ENCODE measurements around the gene KIF1A.

Gene KIF1A

DNA sequence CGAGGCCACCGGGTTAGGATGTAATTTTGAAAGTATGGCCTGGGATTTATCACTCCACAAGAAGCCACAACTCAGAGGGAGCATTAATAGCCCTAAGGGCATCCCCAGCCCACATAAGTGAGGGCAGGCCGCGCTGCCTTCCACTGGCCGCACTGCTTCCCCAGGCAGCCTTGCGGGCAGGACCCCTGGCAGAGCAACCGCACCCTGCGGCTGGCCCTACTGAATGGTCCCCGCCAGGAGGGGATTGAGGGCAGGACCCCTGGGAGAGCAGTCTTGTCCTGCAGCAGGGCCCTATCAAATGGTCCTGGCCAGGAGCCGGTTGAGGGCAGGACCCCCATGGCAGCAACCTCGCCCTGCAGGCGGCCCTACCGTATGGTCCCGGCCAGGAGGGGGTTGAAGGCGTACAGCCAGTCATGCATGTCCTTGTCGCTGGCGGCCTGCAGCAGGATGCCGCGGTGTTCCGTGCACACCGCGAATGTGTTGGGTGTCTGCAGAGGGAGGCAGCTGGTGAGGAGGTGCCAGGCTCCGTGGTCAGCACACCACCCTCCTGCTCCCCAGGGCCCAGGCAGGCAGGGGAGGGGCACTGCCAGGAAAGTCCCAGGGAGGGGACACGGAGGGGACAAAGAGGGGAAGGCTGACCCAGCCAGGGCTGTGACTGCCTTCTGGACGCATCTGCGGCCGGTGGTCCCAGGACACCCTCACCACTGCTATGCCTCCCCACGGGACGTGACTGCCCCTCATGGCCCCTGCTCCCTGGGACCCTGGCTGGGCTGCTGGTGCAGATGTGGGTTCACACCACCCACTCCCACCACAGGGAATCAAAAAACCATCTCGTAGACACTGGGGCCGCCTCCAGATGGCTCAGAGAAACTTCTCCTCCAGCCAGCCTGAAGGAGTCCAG lies 102.1 kb downstream of the KIF1A start:
- no peak for DNase-seq (ENCODE audit: low read depth)

GRCh38 chr2:240717181-240717641 lies 102.8 kb downstream of the KIF1A start:
- DNase-seq (ENCODE audit: low read depth): no peak

DNA sequence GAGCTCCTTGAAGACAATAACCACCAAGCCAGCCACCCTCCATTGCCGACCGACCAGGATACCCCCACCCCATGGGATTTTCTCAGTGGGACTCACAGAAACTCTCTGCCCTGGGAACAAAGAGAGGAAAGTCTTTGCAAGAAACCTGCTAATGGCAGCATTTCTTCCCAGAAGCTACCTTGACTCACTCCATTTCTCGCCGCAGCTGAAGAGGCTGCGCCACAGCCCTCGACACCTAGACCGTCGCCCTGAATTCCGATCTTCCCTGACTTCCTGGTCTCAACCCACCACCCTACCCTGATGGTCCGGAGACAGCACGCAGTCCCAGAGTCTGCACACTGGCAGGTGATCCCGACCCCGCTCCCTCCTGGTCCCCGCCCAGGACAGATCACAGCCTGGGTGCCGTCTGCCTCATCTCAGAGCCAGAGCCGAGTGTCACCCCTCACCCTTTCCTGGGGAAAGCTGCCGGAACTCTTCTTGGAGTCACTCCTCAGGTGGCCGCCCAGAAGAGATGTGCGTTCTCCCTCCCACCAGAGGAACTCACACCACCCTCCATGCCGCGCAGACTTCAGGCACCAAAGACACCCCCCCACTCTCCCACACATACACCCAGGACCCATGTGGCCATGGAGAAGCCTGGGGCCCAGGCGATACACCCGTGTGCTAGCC lies 103.8 kb downstream of the KIF1A start:
- DNase-seq (ENCODE audit: low read depth): no peak

GRCh38 chr2:240714747-240715725 lies 105.0 kb downstream of the KIF1A start:
- no peak for DNase-seq (ENCODE audit: low read depth)

DNA sequence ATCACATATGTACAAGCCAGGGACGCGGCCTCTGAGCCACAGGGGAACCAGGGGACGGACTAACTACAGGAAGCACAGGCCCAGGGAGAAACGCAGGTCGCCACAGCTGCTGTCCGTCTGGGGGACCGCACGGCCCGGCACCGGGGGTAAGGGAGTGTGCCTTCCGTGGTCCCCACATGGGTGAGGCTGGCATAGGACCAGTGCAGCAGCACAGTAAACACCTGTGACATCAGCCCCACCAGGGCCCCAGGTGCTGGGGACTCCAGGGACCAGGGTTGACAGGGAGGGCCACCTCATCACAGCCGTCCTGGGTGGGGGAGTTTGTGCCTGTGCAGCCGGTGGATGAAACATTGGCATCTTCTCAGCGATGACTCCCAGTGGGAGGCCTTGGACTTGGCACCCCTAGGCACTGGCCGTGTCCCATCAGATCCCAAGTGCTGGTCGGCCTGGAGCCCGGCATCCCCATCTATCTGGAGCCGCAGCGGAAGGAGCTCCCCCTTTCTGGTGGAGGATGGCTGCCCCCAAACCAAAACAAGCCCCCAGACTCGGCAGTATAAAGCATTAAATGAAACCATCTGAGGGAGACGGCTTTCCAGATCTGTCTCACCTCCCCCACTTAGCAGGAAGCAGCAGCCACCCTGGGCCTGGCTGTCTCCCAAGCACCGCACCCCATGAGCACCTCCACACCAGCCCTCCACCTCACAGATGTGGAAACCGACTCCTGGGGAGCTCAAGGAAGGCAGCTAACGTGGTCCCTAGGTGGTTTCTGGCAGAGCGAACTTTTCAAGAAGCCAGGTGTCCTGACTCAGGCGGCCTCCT lies 105.9 kb downstream of the KIF1A start:
- no peak for DNase-seq (ENCODE audit: low read depth)

- DNase-seq (ENCODE audit: low read depth): no peak
Measured at GRCh38 chr2:240713071-240713927, 106.7 kb downstream of the KIF1A start.

DNA sequence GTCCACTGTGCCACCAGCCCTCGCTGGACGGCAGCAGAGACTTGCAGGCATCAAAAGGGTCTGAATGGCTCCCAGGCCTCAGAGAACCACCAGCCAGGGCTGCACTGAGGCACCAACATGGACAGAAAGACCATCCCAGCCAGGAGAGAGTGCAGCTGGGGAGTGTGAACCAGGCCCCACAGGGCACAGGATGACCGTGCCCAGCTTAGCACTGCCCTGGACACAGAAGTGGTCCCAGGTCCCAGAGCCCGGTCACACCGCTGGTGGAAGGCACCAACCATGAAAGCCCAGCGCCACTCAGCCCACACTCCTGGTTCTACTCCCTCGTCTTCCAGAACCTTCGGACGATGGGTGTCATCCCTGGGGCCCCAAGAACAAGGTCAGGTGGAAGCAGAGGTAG lies 107.9 kb downstream of the KIF1A start:
- no peak for DNase-seq (ENCODE audit: low read depth)

GRCh38 chr2:240711701-240712100 lies 108.3 kb downstream of the KIF1A start:
- DNase-seq (ENCODE audit: low read depth): no peak

DNA sequence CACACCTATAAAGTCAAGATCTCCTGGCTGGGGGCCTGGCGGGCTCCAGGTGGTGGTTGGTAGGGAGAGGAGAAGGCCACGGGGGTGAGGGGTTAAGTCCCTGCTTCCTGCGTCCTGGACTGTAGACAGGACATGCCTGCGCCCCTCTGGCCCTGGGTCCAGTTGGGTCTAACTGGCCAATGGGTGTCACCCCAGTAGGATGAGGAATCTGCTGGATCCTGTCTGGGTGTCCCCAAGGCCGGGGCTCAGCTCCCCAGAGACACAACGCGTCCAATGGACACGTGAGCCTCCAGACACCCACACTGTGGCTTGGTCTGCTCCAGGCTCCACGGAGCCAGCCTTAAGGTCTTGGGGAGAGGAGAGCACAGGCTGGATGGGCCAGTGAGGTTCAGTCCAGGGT lies 108.7 kb downstream of the KIF1A start:
- DNase-seq (ENCODE audit: low read depth): no peak

DNA sequence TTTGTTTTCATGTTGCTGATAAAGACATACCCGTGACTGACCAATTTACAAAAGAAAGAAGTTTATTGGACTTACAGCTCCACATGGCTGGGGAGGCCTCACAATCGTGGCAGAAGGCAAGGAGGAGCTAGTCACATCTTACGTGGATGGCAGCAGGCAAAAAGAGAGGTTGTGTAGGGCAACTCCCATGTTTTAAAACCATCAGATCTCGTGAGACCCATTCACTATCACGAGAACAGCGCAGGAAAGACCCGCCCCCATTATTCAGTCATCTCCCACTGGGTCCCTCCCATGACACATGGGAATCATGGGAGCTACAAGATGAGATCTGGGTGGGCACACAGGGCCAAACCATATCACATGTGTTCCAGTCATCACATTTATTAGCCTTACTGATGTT lies 111.6 kb downstream of the KIF1A start:
- DNase-seq (ENCODE audit: low read depth): no peak

GRCh38 chr2:240707821-240708220 lies 112.2 kb downstream of the KIF1A start:
- DNase-seq (ENCODE audit: low read depth): no peak

DNA sequence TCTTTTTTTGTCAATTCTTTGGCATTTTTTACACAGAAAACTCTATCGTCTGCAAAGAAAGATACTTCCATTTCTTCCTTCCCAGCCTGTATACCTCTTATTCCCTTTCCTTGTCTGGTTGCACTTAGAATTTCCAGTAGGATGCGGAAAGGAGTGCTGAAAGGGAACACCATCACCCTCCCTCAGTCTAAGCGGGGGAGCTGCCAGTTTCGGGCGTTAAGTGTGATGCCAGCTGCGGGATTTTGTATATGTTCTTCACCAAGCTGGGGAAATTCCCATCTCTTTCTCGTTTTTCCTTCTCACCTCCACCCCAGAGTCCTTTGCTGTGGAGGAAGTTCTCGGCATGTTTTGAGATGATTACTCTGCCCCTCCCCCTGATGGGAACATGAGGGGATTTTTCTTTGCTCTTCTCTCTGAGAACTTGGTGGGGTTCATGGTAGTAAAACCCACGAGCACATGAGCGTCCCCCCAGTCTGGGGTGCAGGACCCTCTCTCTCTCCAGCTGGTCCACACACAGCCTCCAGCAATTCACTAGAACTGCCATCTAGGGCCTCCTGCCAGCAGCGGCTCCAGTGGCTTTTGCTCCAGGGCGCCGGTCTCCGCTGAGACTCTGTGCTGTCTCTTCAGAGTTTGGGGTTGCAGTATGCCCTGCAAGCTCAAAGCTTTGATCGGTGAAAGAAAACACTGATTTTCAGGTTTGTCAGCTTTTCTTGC lies 112.8 kb downstream of the KIF1A start:
- DNase-seq (ENCODE audit: low read depth): no peak

DNA sequence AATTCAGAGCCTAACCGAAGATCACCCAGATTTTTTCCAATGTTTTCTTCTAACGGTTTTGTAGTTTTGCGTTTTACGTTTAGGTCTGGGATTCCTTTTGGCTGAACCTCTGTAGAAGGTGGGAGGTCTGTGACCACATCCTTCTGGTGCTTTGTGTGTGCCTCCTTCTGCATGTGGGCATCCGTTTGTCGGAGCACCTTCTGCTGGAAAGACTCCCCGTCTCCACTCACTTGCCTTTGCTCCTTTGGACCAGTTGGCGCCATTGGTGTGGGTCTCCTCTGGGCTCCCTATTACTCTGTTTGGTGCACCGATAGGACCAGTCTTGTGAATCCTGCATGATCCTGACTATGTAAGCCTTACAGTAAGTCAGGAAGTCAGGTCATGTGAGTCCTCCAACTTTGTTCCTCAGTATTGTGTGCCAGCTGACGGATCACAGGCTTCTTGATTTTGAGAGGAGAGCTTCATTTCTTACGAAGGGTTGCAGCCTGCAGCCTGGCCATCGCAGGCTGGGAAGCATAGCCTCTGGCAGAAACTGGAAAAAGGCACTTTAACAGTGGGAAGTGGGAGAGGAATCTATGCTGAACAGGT lies 114.7 kb downstream of the KIF1A start:
- DNase-seq (ENCODE audit: low read depth): no peak

DNA sequence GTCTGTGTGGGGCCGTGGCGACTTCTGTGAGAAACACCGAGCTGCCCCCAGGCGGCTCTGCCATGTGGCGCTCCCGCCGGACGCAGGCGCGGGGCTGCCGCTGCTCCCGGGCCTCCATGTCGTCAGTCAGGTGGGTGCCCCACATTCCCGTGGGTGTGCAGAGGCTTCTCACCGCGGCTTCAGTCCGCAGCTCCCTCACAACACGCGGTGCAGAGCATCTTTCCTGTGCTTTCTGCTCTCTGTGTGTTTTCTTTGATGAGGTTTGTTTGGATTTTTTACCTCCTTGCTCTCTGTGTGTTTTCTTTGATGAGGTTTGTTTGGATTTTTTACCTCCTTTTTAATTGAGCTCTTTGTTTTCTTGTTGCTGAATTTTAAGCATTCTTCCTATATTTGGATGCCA lies 115.4 kb downstream of the KIF1A start:
- DNase-seq (ENCODE audit: low read depth): no peak

DNA sequence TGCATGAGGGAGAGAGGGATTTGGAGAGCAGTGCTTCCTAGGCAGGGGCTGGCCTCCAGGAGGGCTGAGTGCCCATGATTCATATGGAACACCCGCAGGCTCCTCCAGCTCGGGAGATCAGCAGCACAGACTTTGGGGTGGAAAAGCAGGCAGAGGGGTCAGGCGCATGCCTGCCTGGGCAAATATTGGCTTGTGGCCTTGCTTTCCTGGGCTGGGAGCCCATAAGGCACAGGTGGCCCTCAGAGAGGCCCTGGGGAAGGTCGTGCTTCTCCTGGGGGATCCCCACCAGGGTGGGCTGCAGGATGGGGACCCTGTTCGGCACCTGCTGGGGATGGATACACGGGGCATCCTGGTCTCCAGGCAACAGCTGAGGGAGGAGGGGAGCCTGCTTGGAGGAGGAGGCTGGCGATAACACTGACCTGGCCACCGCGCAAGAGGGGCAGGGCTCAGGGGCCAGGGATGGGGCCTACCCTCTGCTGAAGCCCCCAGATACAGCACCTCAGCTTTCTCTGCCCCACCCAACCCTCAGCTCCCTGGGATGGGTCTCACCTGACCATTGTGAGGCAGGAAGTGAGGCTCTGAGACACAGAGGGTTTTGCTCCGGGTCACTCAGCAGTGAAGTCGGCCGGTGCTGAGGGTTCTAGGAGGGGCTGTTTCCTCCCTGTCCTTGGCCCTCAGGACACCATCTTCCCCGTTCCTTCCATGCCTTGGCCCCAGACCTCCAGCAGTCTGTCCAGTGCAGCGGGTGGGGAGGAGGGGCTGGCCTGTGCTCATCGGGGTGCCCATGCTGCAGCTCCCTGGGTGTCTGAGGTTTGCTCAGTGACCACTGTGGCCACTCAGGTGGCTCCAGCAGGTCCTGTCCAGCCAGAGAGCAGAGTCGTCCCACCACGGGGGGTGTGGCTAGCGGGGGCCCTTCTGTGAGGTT lies 116.3 kb downstream of the KIF1A start:
- DNase-seq (ENCODE audit: low read depth): no peak

DNA sequence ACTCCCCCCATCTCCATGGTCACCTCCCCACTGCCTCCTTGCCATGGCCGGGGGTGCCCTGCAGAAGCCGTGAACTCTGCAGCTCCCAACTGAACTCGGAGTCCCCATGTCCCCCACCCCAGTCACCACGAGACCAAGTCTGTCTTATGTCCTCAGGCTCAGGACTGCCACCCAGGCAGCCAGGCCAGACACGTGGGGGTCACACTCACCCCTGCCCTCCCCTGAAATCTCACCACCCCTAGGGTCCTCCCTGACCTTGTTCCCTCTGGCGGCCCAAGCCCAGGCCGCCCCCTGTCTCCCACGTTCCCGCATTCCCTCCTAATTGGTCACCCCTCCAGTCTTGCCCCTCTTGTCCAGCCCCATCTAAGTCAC lies 117.4 kb downstream of the KIF1A start:
- no peak for DNase-seq (ENCODE audit: low read depth)

DNA sequence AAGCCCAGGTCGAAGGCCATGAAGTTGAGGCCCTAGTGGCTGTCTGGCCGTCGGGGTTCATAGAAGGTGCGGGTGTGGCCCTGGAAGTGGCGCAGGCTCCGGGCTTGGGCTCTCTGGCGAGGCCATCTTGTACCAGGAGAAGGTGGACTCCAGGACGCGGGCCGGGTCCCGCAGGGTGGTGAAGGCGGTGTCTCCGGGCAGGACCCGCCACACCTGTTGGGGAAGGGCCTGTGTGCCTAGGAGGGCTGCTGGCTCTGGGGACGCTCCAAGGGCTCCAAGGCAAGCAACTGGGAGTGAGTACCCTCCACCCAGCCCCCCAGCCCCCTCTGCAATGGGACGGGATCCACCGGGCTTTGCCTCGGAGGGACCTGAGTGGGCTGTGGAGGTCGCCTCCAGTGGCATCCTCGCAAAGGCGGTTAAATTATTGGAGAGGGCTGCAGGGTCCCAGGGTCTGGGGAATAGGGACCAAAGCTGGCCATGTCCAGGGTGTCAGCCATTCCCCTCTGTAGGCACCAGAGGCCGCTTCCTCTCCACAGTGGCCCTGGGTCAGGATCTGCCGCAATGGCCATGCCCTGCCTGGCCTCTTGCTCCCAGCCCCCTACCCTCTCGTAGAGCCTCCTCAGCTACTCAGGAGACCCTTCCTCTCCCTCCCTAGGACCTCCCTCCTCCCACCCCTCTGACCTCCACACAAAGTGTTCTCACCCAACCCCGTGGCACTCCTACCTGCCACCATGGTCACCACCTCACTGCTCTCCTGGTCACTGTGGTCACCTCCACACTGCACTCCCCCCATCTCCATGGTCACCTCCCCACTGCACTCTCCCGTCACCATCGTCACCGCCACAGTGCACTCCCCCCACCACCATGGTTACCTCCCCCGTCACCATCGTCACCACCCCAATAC lies 118.0 kb downstream of the KIF1A start:
- no peak for DNase-seq (ENCODE audit: low read depth)

All from activated T-helper 1 cell treated with Interleukin-2 at 50 U/mL for 16 hours (primary cell).